Measurements from ENCODE around the gene MPDU1.
"Not testable (repeated sequence)": the region's sequence is repeated elsewhere in the genome, so short reads cannot be mapped to it uniquely, and the experiment has no call there.

Gene MPDU1

DNA sequence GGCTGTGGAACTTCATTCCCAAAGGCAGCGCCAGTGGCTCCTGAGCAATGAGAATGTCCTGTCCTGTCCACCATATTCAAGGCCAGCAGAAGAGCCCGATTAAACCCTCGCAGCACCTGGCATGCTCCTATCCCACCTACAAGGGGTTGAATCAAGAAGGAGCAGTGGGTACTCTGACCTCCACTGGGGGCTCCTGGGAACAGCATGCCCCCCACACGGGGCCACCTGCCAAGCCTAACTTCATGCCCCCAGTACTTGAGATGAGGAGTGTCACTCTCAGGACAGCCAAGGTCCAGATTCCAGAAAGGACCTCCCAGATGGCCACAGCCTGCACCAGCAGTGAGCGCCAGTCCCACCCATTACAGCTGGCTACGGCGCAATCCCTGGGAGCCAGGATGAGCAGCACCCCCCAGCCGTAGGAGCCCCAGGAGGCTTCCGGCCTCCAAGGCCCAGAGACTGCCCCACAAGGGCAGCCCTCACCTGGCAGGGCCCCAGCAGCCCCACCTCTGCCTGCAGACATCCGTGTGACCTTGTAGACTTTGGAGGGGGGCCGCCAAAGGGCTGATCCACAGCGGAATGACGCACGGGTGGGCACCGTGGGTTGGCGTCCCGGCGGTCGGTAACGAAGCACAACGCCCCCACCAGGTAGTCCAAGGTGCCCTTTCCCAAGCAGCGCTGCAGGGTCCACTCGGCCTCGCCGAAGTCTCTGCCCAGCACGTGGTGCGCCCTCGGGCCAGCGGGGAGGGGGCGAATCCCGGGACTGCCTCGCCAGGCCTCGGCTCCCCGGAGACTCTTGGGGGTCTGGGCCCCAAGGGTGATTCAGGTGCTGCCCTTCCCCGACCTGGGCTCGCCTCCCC lies 1.0 kb upstream of the MPDU1 start:
- DNase-seq, result no peak

DNA sequence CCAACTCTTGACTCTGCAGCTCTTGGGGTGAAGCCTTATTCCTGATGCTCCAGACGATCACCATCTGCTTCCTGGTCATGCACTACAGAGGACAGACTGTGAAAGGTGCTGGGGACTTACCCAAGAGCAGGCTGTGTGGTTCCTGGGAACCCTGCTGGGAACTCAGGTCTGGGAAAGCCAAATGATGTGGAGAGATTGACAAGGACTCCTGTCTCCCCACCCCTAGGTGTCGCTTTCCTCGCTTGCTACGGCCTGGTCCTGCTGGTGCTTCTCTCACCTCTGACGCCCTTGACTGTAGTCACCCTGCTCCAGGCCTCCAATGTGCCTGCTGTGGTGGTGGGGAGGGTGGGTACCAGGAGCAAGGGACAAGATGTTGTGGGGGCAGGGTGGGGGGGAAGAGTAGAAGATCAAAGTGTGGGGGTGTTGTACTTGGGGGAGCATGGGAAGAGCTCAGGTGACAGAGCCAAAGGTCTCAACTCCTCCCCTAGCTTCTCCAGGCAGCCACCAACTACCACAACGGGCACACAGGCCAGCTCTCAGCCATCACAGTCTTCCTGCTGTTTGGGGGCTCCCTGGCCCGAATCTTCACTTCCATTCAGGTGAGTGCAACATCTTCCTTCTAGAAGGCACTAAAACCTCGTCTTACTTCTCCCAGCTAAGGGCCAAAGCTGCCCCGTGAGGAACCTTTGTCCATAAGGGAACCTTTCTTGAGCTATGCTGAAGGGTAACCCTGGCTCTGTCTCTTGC lies 3.2 kb downstream of the MPDU1 start:
- DNase-seq, result no peak

DNA sequence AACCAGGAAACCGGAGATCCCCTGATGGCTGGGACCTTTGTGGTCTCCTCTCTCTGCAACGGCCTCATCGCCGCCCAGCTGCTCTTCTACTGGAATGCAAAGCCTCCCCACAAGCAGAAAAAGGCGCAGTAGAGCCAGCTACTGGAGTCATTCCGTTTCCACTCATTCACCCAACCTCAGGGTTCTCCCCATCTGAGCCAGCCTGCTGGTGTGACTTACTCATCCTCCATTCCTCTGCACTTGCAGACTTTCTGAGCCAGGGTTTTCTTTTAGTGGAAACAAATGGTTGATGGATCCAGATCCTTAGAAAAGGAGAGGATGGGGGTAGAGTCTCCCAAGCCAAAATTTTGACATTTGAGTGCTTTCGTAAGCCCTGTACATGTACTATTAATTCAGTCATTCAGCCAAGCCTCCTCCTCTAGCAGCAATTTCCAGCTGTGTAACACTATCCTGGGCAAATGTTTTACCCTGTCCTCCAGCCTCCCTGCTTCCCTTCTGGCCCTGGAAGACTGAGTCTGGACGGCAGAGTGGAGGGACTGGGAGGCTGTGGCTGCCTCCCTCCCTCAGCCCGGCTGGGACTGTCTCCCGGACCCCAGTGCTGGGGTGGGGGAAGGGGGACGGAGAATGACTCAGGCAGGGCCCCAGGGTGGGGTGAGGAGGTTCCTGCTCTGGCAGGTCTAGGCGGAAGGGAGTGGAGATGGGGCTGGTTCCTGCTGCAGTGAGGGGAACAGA lies 3.9 kb downstream of the MPDU1 start:
- no peak for DNase-seq

DNA sequence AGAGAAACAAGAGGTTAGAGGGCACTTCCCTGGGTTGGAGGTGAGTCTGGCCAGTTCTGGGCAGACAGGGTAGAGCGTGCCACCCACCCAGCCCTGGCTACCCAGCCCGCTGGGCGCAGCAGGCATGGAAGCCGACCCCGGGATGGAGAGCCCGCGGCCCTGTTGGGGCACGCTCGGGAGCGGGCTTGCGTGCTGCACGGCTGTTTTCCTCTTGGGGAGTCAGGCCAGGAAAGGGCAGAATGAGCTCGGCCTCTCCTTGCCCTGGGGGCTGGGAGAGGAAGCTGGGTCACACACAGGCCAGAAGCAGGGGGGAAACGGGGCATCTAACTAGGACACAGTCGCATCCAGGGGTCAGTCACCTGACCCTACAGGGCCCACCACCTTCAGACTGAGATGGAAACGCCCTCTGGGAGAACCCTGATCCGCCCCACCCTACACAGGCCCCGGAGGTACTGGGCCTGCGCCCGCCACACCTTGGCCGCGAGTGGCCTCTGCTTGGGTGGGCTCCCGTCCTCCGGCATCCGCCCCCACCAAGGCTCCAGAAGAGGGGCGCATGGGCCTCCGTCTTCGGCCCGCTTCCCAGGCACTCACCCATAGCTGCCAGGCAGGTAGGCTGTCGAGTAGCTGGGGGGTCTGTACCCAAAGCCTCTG lies 5.0 kb downstream of the MPDU1 start:
- DNase-seq, result no peak

DNA sequence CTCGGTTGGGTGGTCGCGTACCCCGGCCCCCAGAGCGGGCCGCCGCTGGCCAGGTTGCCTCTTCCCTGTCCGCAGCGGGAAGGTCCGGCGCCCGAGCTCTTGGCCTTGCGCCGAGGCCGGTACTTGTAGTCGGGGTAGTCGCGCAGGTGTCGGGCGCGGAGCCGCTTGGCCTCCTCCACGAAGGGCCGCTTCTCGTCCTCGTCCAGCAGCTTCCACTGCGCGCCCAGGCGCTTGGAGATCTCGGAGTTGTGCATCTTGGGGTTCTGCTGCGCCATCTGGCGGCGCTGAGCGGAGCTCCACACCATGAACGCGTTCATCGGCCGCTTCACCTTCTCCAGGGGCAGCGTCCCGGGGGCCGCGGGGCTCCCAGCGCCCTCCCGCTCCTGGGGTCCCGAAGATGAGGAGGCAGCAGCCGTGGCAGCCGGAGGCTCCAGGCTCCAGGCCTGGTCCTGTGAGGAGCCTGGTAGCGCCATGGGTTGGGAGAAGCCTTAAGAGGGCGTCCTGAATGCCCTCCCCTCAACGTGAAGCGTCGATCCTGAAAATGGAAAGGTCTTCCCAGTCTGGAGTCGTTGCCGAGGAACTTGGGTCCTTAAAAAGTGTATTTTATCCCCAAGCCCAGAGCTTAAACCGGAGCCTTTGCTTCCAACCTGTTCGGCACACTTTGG lies 5.7 kb downstream of the MPDU1 start:
- DNase-seq, result no peak

DNA sequence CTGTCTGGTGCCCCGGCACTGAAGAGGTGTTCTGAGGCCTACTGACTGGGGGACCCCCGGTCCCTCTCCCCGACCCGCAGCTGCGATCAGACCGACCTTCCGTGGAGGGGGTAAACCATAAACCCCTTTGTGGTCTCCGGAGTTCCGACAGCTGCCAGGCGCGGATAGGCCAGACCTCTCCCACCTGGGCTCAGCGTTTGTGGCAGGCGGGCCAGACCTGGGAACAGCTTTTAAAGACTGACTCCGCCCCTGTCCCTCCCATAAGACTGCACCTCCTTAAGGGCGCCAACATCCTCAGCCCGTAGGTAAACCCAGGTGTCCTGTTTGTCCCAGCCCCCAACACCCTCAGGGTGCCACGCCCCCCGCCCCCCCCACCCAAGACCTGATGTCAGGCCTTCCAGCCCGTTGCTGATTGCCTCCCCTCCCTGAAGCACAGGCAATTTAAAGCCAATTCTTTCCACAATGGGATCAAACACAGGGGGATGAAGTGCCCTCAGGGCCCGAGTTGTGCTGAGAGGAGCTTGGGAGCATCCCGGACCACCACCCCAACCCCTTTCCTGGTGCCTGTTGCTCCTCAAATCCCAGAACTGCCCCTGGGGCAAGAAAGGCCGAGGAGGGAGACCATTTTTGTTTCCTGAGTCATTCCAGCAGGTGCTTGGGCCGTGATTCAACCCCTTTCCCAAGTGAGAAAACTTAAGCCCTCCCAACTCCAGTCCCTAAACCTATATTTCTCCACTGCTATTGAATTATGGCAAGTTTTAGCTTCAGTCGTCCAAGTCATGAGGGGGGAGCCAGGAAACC lies 6.4 kb downstream of the MPDU1 start, which contains the start of gene SOX15:
SOX15 (minus strand) TSS at position 204 of the 801 bp plus-strand sequence. CDS start 418 bp downstream, outside the sequence.
- no peak for DNase-seq

DNA sequence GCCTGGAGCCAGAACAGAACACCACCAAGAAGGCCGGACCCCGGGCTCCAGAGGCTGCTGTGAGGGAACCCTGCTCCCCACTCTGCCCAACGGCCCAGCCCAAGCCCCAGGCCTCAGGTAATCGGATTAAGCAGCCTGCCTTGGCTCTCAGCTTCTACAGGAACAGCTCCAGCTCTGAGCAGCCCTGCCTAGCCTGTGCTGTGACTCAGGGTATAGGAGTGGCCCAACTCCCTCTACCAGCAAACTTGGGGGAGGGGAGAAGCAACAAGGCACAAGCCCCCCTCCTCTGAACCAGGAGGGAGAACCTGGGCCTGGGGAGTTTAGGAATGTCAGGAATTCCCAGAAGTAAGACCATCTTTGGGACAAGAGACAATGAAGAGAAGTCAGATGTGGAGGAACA lies 7.1 kb downstream of the MPDU1 start:
- no peak for DNase-seq

DNA sequence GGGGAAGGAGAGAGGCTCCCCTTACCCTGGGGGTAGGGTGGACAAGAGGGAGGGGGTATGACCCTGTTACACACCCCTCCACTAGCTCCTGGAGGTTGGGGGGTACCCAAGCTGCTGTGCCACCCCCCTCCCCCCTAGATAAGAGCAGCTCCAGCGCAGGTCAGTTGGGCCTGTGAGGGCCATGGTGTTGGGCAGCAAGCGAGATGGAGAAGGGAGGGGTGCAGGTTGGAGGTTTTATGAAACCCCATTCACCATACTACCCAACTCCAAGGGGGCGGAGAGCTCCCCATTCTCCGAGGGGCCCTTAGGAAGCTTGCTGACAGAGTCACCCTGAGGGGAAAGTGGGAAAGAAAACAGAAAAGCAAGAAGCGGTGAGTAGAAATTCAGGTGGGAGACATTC lies 7.9 kb downstream of the MPDU1 start:
- no peak for DNase-seq

DNA sequence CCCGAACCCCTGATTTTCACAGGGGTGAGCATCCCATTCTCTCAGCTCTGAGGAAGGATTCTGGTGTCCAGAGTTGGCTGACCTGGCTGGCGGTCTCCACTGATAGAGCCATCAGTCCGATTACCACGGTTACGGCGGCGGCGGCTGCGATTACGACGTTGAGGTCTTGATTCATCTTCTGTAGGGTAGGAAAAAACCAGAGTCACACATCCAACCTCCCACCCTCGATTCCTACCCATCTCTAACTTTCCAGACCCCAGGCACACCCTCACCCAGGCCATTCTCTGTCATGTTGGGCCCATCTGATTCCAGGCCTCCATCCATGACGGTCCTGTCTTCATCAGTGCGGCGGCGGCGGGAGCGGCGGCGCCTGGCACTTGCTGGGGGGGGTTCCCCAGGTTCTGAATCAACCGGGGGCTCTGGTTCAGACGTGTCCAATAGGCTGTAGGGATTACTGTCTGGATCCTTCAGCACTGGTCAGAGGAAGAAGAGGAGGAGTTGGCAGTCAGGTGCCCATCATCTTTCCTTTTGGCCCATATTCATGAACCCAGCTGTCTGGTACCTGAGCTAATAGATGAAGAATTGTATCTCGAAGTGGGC lies 8.9 kb downstream of the MPDU1 start:
- no peak for DNase-seq

DNA sequence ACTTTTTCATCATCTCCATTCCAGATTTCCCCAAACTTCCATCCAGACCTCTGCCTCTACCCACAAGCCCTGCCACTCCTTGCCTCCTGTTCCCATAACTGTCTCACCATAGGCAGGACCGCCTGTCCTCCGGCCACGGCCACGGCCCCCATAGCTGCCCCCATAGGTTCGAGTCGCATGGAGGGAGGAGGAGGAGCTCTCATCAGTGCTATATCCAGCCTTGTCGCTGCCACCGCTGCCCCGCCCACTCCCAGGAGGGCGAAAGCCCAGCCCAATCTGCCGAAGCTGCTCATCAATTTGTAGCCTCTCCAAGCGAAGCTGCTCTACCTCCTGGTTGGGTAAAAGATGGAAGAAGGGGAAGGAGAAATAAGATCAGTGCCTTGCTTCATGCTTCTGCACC lies 9.6 kb downstream of the MPDU1 start:
- no peak for DNase-seq

DNA sequence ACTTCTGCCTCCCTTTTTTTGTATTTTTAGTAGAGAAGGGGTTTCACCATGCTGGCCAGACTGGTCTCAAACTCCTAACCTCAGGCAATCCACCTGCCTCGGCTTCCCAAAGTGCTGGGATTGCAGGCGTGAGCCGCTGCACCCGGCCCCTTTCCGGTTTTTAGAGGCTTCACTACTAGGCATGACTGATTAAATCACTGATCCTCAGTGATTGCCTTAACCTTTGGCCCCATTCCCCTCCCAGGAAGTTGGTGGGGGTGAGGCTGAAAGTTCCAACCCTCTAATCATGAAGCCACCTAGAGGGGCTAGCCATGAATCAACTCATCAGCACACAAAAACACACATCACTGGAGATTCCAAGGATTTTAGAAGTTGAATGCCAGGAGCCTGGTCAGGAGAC lies 13.9 kb downstream of the MPDU1 start:
- not testable (repeated sequence) for DNase-seq

DNA sequence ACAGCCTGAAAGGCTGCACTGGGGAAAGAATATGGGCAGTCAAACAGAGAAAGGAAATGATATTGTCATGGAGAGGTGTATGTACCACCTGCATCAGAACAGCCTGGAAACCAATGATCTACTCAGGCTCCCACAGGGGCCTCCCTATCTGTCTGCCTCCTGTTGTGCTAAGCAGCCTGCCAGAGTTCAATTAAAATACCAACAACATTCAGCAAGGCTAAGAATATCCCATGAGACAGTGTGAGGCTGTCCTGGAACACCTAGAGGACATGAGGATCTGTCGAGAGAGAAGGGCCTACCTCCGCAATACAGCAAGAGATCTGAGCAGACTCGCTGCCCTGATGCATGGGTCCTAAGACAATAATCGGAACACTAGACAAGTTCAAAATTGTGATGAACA lies 22.6 kb downstream of the MPDU1 start:
- no peak for DNase-seq

DNA sequence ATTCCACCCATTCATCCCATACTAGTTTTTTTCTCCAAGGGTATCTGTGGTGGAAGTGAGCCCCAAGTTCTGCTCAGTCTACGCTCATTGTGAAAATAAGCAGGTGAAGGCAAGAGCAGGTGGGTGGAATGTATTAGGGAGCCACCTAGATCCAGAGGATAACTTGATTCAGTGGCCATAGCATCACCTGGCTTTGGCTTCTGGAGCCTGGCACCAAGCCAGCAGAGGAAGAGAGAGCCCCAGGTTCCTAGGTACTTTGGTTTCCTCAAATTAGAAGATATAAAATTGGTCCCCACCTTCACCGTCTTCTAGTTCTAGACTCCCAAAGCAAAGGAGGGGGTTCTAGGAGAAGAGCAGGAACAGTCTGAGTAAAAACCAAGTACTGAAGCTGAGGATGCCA lies 27.0 kb downstream of the MPDU1 start:
- DNase-seq, result no peak

DNA sequence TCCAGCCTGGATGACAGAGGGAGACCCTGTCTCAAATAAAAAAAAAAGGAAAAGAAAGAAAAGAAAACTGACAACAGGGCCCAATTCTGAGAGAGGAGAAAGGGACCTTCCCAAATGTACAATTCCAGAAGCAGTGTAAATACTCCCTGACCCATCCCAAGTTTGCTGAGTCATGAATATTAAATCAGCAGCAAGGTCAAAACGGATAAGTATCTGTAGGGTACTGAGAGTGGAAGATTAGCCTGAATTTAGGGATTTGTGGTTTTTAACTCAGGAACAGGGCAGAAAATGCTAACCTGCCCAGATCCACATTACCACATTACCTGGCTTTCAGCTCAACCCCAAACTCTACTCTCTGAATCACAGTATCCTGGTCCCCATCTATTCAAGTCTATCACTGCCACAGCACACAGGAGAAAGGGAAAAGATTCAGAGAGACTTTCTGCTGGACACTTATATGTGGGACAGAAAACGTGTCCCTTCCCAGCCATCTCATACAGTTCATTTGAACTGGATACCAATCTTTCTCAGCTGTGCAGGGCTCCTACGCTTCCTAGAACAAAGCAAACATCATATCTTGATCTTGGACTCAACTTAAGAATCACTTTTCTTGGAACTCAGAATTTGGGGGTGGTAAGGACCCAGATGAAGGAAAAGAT lies 28.1 kb downstream of the MPDU1 start:
- no peak for DNase-seq

DNA sequence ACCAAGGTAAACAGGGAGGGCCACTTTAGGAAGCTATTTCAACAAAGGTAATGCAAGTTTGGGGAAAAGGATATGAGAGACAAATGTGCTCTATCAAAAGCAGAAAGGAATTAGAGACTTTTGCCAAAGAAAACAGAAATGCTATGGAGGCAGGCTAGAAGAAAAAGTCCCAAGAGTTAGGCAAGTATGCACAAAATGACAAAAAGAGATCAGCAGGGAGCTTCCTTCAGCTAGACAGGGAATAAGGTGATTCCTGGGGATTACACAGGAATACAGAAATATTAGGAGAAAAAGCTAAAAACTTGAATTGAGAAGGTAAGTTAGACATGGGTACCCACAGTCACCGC lies 28.6 kb downstream of the MPDU1 start:
- no peak for DNase-seq

DNA sequence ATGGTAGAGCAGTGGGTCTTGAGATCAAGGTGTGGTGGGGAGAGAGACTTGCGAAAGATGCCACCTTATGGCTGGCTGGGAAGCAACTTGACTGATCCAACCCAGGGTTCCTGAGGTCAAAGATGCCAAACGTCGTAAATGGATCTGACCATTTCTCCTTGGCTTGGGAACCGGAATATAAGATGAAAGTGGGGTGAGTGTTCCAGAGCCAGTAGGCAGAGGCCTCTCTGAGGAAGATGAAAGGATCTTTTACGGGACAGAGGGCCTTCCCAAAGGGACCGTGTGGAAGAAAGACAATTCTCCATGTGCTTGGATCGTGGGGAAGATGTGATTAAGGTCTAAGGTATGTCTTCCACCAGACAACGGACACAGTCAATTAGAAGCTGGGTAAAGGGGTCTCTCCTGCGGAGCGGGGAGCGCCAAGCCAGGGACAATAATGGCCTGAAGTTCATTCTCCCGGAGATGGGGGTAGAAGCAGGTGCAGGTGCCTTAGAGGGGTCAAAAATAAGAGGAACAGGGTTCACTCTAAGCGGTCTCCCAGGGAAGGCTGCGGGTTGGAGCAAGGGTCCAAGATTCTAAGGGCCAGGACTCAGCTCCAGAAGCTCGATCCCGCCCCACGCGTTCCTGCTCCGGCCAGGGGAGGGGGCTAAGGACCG lies 30.2 kb downstream of the MPDU1 start:
- no peak for DNase-seq

DNA sequence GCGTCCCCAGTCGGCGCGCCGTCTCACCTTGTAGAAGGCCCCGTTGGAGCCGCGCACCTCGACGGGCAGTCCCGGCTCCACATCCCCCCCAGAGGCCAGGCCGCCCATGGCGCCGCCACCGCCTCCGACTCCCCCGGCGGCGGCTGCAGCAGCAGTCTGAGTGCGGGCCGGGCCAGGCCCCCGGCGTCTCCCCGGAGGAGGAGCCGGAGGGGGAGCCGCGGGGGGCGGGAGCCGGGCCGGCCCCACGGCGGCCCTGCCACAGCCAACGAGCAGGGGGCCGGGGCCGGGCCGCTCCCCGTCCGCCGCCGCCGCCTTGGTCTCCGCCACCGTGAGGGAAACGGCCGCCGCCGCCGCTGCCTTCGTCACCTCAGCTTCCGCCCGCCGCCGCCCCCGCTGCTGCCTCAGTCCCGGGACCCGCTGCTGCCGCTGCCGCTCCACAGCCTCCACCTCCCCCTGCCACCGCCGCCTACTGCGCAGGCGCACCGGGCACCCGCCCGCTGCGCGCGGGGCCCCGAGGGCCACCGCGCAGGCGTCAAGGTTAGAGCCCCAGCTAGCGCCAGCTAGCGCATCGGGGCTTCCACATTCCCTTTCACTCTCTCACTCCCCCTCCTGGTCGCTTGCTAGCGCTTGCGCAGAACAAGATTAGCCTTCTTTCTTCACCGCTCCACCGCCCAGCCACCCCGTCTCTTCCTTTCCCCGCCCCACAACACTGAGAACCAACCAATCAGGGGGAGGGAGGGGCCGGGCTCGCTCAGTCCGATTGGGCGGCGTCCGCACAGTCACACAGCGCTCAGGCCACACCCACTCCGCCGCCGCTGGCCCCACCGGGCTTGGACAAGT lies 31.0 kb downstream of the MPDU1 start, which contains the start of gene FXR2:
FXR2 (minus strand) TSS at position 473 of the 840 bp plus-strand sequence; CDS start at position 108, 365 bp downstream.
- peak; percentile 99 for DNase-seq

DNA sequence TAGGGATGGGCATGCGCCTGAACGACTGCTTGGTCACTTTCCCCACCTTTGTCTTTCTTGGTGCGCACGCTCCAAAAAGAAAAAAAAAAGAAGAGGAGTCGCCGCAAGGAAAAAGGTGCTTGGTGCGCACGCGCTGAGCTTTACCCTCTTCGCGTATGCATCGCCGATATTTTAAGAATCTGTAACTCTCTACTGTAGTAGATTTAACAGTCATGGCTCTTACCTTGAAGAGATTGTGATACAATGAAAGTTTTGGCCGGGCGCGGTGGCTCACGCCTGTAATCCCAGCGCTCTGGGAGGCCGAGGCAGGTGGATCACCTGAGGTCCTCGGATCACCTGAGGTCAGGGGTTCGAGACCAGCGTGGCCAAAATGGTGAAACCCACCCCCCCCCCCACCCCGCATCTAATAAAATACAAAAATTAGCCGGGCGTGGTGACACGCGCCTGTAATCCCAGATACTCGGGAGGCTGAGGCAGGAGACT lies 31.7 kb downstream of the MPDU1 start:
- DNase-seq, result no peak

DNA sequence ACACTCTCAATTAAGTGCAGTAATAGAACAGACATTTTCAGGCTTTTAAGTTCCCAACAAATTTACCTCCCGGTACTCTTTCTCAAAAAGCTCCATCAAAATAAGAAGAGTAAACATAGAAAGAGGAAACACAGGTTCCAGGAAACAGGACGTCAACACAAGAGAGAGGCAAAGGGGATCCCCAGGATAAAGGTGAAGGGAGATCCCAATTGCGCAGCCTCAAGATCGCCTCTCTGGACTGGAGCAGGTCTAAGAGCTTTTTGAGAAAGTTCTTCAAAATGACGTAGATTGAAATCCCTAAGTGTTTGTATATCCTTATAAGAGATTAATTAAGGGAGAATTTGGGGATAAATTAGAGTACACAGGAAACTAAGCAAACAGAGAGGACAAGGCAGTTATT lies 35.0 kb downstream of the MPDU1 start:
- DNase-seq, result no peak

Data from COR-L47 (cell line).